HCT116 (cell line): ENCODE data around the gene FBXL17. TPM values are rescaled to one million over a fixed set of nuclear protein-coding genes. Genes with fewer than 3 reads are reported as not detected.

Source experiments
- ATAC-seq: fragments of 200-7000 bp; cut with Tn5 transposase; 2 replicates; pipeline ENCODE4 v1.9.1; 2020; ENCODE audit warnings: mild to moderate bottlenecking, moderate library complexity
- BruUV-seq: library from RNA; stranded (reverse); fragments of 400-500 nt; replicated peaks from 2 replicates; lab custom pipeline; 2021; lab: Mats Ljungman, UMichigan
- CTCF ChIA-PET: fragments of 300-600 bp; sonication (Branson Sonifier 250); formaldehyde crosslinking; loops from one replicate; lab custom pipeline; 2021; ENCODE audit warnings: antibody characterized with exemption; lab: Charles Lee
- POLR2A ChIA-PET: fragments of 300-600, 350-600 bp; sonication (Branson Sonifier 250); formaldehyde crosslinking; loops from one replicate; lab custom pipeline; 2021; ENCODE audit warnings: antibody characterized with exemption; lab: Charles Lee
- RAD21 ChIA-PET, 2 experiments: fragments of 300-600 bp; sonication (Branson Sonifier 250); formaldehyde crosslinking; loops; one replicate each; lab custom pipeline; 2023; ENCODE audit warnings: low total read pairs in 2 of 2; ENCODE audit not compliant: uncharacterized antibody in 2 of 2, unreplicated experiment in 2 of 2, low non-redundant PET in 1 of 2; lab: Charles Lee
- DNase-seq: peaks from one replicate; pipeline ENCODE4 v3.0.0-alpha.2; 2010; ENCODE audit warnings: low read depth, low spot score
- H2AFZ ChIP-seq: fragments of 200-600 bp; shearing (Covaris generic), sonication (generic); 2 replicates; pipeline ENCODE4 v1.6.1; 2017; ENCODE audit warnings: low read depth, mixed run types, mixed read lengths, antibody characterized with exemption, low read length; ENCODE audit not compliant: poor library complexity, severe bottlenecking
- H3K27ac ChIP-seq: 2 replicates; pipeline ENCODE4 v1.5.1; 2012; ENCODE audit warnings: low read depth, low read length
- H3K27me3 ChIP-seq: fragments of 200-600 bp; sonication (generic); 2 replicates; pipeline ENCODE4 v1.6.1; 2016; ENCODE audit warnings: mixed run types, low read length, mixed read lengths; ENCODE audit not compliant: insufficient read depth
- H3K36me3 ChIP-seq, 2 experiments: fragments of 200-500 bp in 1 of 2; fragments of 200-600 bp in 1 of 2; sonication (Bioruptor generic) in 1 of 2; sonication (generic) in 1 of 2; 2 replicates each; pipeline versions ENCODE4 v1.5.1 to v1.6.1; 2014 to 2016; ENCODE audit warnings: low read length in 2 of 2, inconsistent platforms in 1 of 2, mixed read lengths in 1 of 2, mixed run types in 1 of 2; ENCODE audit not compliant: insufficient read depth in 2 of 2, control insufficient read depth in 1 of 2
- H3K4me1 ChIP-seq, 2 experiments: fragments of 200-600 bp in 1 of 2; sonication (generic) in 1 of 2; 2 replicates each; pipeline versions ENCODE4 v1.5.1 to v1.6.1; 2012 to 2017; ENCODE audit warnings: low read length in 2 of 2, inconsistent platforms in 1 of 2, mild to moderate bottlenecking in 1 of 2, mixed read lengths in 1 of 2, mixed run types in 1 of 2, moderate library complexity in 1 of 2; ENCODE audit not compliant: insufficient read depth in 2 of 2, control insufficient read depth in 1 of 2
- H3K4me2 ChIP-seq: fragments of 200-600 bp; sonication (generic); 2 replicates; pipeline ENCODE4 v1.6.1; 2017; ENCODE audit warnings: mixed run types, low read length, mixed read lengths
- H3K4me3 ChIP-seq, 2 experiments: fragments of 200-600 bp in 1 of 2; sonication (generic) in 1 of 2; replicated peaks in 1 of 2; 2 replicates each; pipeline ENCODE4 v1.5.1; 2011 to 2016; ENCODE audit warnings: low read length in 2 of 2, control low read depth in 1 of 2, low read depth in 1 of 2, mild to moderate bottlenecking in 1 of 2, mixed read lengths in 1 of 2, mixed run types in 1 of 2
- H3K79me2 ChIP-seq: fragments of 200-600 bp; sonication (generic); 2 replicates; pipeline ENCODE4 v1.6.1; 2017; ENCODE audit warnings: mild to moderate bottlenecking, mixed run types, low read length, moderate library complexity, mixed read lengths; ENCODE audit not compliant: insufficient read depth
- H3K9ac ChIP-seq: fragments of 200-600 bp; sonication (generic); 2 replicates; pipeline ENCODE4 v1.6.1; 2016; ENCODE audit warnings: low read length, mixed read lengths
- H3K9me2 ChIP-seq: fragments of 200-600 bp; sonication (generic), shearing (Covaris generic); 2 replicates; pipeline ENCODE4 v1.6.1; 2017; ENCODE audit warnings: mixed run types, mild to moderate bottlenecking, moderate library complexity; ENCODE audit not compliant: insufficient read depth
- H3K9me3 ChIP-seq, 2 experiments: fragments of 200-500 bp in 1 of 2; fragments of 200-600 bp in 1 of 2; sonication (Bioruptor generic) in 1 of 2; sonication (generic) in 1 of 2; 2 replicates each; pipeline ENCODE4 v1.6.1; 2014 to 2017; ENCODE audit warnings: low read length in 2 of 2, mixed read lengths in 2 of 2, inconsistent platforms in 1 of 2, low read depth in 1 of 2, mild to moderate bottlenecking in 1 of 2, mixed run types in 1 of 2, moderate library complexity in 1 of 2; ENCODE audit not compliant: control insufficient read depth in 1 of 2, insufficient read depth in 1 of 2
- H4K20me1 ChIP-seq: fragments of 200-600 bp; sonication (generic), shearing (Covaris generic); 2 replicates; pipeline ENCODE4 v1.6.1; 2017; ENCODE audit warnings: mixed run types, mild to moderate bottlenecking, moderate library complexity; ENCODE audit not compliant: insufficient read depth
- CEBPB ChIP-seq: IDR thresholded peaks from 2 replicates; pipeline ENCODE4 v1.6.1; 2012; ENCODE audit warnings: low read depth
- EZH2phosphoT487 ChIP-seq: fragments of 200-600 bp; IDR thresholded peaks from 2 replicates; pipeline ENCODE4 v1.6.1; 2018; ENCODE audit warnings: antibody characterized with exemption, borderline replicate concordance
- FOSL1 ChIP-seq: IDR thresholded peaks from 2 replicates; pipeline ENCODE4 v1.6.1; 2012; ENCODE audit warnings: low read depth
- JUND ChIP-seq: IDR thresholded peaks from 2 replicates; pipeline ENCODE4 v1.6.1; 2012
- POLR2A ChIP-seq: IDR thresholded peaks from 2 replicates; pipeline ENCODE4 v1.7.0; 2011; ENCODE audit warnings: borderline replicate concordance; ENCODE audit not compliant: insufficient read depth, insufficient read length; ENCODE audit errors: extremely low read depth
- TCF7L2 ChIP-seq: IDR thresholded peaks from 2 replicates; pipeline ENCODE4 v1.7.0; 2011; ENCODE audit warnings: borderline replicate concordance, inconsistent platforms; ENCODE audit not compliant: insufficient read depth, insufficient read length; ENCODE audit errors: extremely low read depth
- YY1 ChIP-seq: IDR thresholded peaks from 2 replicates; pipeline ENCODE4 v1.6.1; 2011; ENCODE audit warnings: low read length, low read depth, moderate library complexity, mild to moderate bottlenecking; ENCODE audit not compliant: insufficient replicate concordance; ENCODE audit errors: extremely low read depth
- ZFX ChIP-seq: fragments of 450-650 bp; IDR thresholded peaks from 2 replicates; pipeline ENCODE4 v1.6.1; 2017
- intact Hi-C: fragments of 100-400 bp; cut with micrococcal nuclease; formaldehyde crosslinking; loops from 2 replicates; pipeline ENCODE4 v1.10.0; 2022
- total RNA-seq: library from RNA; stranded (reverse); gene quantifications from one replicate; pipeline ENCODE4 v1.2.1, GENCODE V29; 2021; ENCODE audit not compliant: unreplicated experiment
- TF ChIP-seq, protein P1 (sequence below): IDR thresholded peaks from 2 replicates; pipeline ENCODE4 v1.6.1; 2012; ENCODE audit warnings: low read depth
- TF ChIP-seq, protein P2 (sequence below): IDR thresholded peaks from 2 replicates; pipeline ENCODE4 v1.6.1; 2012
- TF ChIP-seq, protein P3 (sequence below), 3 experiments: fragments of 200-600 bp in 1 of 3; sonication (generic) in 1 of 3; IDR thresholded peaks in 2 of 3; conservative IDR thresholded peaks in 1 of 3; 2 replicates each; pipeline ENCODE4 v1.5.1; 2012 to 2017; ENCODE audit warnings: low read depth in 2 of 3, low read length in 2 of 3, antibody characterized with exemption in 1 of 3, borderline replicate concordance in 1 of 3, control low read depth in 1 of 3, mild to moderate bottlenecking in 1 of 3, mixed read lengths in 1 of 3, mixed run types in 1 of 3, moderate library complexity in 1 of 3; ENCODE audit not compliant: insufficient read depth in 1 of 3

Gene FBXL17
- total RNA-seq, 1 experiment from 2014 or later: 9.4 TPM

DNA sequence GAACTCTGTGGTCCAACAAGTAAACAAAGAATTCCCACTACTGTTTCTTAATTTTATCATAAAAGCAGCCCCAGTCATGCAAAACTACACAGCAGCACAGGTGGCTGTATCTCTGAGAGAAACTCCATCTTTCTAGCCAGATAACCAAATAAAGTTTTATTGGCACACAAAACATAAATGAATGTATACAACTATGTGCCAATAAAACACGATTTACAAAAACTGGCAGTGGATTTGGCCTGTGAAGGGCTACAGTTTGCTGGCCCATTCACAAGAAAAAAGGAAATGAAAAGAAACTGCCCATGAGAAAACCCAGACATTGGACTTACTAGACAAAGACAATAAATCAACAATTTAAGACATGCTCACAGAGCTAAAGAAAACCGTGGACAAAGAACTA is 10.6 kb downstream of the FBXL17 start (continued):
- TF ChIP-seq, protein P1, sequence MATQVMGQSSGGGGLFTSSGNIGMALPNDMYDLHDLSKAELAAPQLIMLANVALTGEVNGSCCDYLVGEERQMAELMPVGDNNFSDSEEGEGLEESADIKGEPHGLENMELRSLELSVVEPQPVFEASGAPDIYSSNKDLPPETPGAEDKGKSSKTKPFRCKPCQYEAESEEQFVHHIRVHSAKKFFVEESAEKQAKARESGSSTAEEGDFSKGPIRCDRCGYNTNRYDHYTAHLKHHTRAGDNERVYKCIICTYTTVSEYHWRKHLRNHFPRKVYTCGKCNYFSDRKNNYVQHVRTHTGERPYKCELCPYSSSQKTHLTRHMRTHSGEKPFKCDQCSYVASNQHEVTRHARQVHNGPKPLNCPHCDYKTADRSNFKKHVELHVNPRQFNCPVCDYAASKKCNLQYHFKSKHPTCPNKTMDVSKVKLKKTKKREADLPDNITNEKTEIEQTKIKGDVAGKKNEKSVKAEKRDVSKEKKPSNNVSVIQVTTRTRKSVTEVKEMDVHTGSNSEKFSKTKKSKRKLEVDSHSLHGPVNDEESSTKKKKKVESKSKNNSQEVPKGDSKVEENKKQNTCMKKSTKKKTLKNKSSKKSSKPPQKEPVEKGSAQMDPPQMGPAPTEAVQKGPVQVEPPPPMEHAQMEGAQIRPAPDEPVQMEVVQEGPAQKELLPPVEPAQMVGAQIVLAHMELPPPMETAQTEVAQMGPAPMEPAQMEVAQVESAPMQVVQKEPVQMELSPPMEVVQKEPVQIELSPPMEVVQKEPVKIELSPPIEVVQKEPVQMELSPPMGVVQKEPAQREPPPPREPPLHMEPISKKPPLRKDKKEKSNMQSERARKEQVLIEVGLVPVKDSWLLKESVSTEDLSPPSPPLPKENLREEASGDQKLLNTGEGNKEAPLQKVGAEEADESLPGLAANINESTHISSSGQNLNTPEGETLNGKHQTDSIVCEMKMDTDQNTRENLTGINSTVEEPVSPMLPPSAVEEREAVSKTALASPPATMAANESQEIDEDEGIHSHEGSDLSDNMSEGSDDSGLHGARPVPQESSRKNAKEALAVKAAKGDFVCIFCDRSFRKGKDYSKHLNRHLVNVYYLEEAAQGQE: no peak
- TF ChIP-seq, all 23 proteins: peak for 0

DNA sequence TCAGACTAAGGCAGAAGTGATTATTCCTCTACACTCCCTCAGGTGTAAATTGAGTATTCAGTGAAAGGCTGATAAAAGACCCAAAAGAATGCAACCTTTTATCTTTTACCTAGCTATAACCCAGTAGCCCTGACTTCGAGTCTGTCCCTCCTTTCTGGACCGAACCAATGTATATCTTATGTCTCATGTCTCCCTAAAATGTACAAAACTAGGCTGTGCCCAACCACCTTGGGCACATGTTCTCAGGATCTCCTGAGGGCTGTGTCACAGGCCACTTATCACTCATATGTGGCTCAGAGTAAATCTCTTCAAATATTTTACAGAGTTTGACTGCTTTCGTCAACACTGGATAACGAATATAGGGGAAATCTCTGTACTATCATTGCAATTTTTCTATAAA is 12.7 kb downstream of the FBXL17 start:
- ChIA-PET RAD21 (no interaction called here), POLR2A (no interaction called here)
- ATAC-seq: no peak

More for the DNA sequence above, 12.7 kb downstream of the FBXL17 start:
- intact Hi-C loops: no loop called here
- H3K27ac ChIP-seq: no peak overlapping the region
- peaks cover 10 to 14% of the 10 kb centered on the region in 2 experiments; a peak in 3 of 4 replicates for H3K9me3 ChIP-seq
- no peaks in the 10 kb centered on the region for H3K27me3 ChIP-seq
- H3K36me3 ChIP-seq: no peaks in the 10 kb centered on the region
- DNase-seq: no peak
- no peaks in the 10 kb centered on the region for H3K4me1 ChIP-seq
- H3K9ac ChIP-seq: no peak overlapping the region
- no peaks in the 10 kb centered on the region for H3K79me2 ChIP-seq
- no peak overlapping the region for H2AFZ ChIP-seq
- CTCF ChIA-PET: no interaction called here
- TF ChIP-seq, protein P2, sequence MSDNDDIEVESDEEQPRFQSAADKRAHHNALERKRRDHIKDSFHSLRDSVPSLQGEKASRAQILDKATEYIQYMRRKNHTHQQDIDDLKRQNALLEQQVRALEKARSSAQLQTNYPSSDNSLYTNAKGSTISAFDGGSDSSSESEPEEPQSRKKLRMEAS: no peak
- no peak for TF ChIP-seq EZH2phosphoT487
- no peak for TF ChIP-seq CEBPB
- no peak for TF ChIP-seq FOSL1
- TF ChIP-seq, protein P3, sequence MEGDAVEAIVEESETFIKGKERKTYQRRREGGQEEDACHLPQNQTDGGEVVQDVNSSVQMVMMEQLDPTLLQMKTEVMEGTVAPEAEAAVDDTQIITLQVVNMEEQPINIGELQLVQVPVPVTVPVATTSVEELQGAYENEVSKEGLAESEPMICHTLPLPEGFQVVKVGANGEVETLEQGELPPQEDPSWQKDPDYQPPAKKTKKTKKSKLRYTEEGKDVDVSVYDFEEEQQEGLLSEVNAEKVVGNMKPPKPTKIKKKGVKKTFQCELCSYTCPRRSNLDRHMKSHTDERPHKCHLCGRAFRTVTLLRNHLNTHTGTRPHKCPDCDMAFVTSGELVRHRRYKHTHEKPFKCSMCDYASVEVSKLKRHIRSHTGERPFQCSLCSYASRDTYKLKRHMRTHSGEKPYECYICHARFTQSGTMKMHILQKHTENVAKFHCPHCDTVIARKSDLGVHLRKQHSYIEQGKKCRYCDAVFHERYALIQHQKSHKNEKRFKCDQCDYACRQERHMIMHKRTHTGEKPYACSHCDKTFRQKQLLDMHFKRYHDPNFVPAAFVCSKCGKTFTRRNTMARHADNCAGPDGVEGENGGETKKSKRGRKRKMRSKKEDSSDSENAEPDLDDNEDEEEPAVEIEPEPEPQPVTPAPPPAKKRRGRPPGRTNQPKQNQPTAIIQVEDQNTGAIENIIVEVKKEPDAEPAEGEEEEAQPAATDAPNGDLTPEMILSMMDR (IDR thresholded peaks at IDR 0.05 in 2 of 3, conservative IDR thresholded peaks at IDR 0.05 in 1 of 3; ENCODE audit: borderline replicate concordance in 1 of 3, insufficient read depth in 1 of 3, low read depth in 2 of 3, low read length in 2 of 3): no peak
- no peak for TF ChIP-seq TCF7L2
- no peak for TF ChIP-seq ZFX
- no peak for TF ChIP-seq POLR2A
- TF ChIP-seq JUND: no peak
- TF ChIP-seq YY1: no peak
- no TSS peak for BruUV-seq
- H3K9me2 ChIP-seq: no peaks in the 10 kb centered on the region
- no peak overlapping the region for H3K4me3 ChIP-seq
- H4K20me1 ChIP-seq: no peaks in the 10 kb centered on the region
- no peak overlapping the region for H3K4me2 ChIP-seq
